GM12892 (cell line): Measurements from ENCODE around the gene RAB28. TPM values are rescaled to one million over a fixed set of nuclear protein-coding genes. Genes with fewer than 3 reads are reported as not detected.

ENCODE experiments used
- DNase-seq: peaks from one replicate; pipeline ENCODE4 v3.0.0; 2011; ENCODE audit not compliant: insufficient read length
- FAIRE-seq: peaks from 2 replicates; lab custom pipeline; 2011; peaks lifted over from hg19 to GRCh38; lab: Jason Lieb, UNC
- POLR2A ChIP-seq: IDR thresholded peaks from 2 replicates; pipeline ENCODE4 v1.6.1; 2011; ENCODE audit warnings: low read depth, low read length, control low read depth
- POLR2AphosphoS5 ChIP-seq: IDR thresholded peaks from 2 replicates; pipeline ENCODE4 v1.6.1; 2011; ENCODE audit warnings: low read depth, low read length, control low read depth
- TAF1 ChIP-seq: IDR thresholded peaks from 2 replicates; pipeline ENCODE4 v1.6.1; 2011; ENCODE audit warnings: low read depth, mild to moderate bottlenecking, control low read depth, low read length, borderline replicate concordance
- polyA plus RNA-seq: library from polyadenylated mRNA; unstranded; fragments of >200 nt; gene quantifications from one replicate; pipeline ENCODE4 v1.2.1, GENCODE V29; 2012; ENCODE audit warnings: missing spikeins, inconsistent platforms; ENCODE audit not compliant: missing spikeins

RAB28 gene
- 19.9 TPM for polyA plus RNA-seq

- peak; percentile 60; the same call in 1 of the 2 replicates for TF ChIP-seq POLR2A
- peak; percentile 37; the same call in 1 of the 2 replicates for TF ChIP-seq POLR2AphosphoS5
- TF ChIP-seq TAF1 = peak; percentile 89
- DNase-seq (peak; percentile 68), FAIRE-seq (peak; percentile 99)
Observed at GRCh38 chr4:13484122-13484748, at the start of gene RAB28. Gene RAB28, minus strand, starts transcription at chr4:13484340.

GRCh38 chr4:13531625-13531998, 47.5 kb upstream of the RAB28 start:
- FAIRE-seq (no peak), DNase-seq (no peak)
- TF ChIP-seq POLR2A (no peak), TAF1 (no peak), POLR2AphosphoS5 (no peak)

GRCh38 chr4:13530823-13531624, 46.9 kb upstream of the RAB28 start:
- TF ChIP-seq POLR2AphosphoS5 (no peak), TAF1 (no peak), POLR2A (no peak)
- DNase-seq = peak; percentile 13
- FAIRE-seq = no peak

GRCh38 chr4:13529128-13529919, 45.2 kb upstream of the RAB28 start:
- peak; percentile 63 for FAIRE-seq
- no peak for TF ChIP-seq POLR2AphosphoS5
- no peak for TF ChIP-seq POLR2A
- DNase-seq = no peak

GRCh38 chr4:13528821-13529127, 44.6 kb upstream of the RAB28 start:
- TF ChIP-seq TAF1 = no peak
- no peak for TF ChIP-seq POLR2A
- TF ChIP-seq POLR2AphosphoS5 = no peak
- DNase-seq (no peak), FAIRE-seq (peak; percentile 27)

GRCh38 chr4:13527981-13528820, 44.1 kb upstream of the RAB28 start:
- no peak for TF ChIP-seq POLR2AphosphoS5
- TF ChIP-seq TAF1 = no peak
- TF ChIP-seq POLR2A = no peak
- FAIRE-seq (peak; percentile 93), DNase-seq (peak; percentile 58)

- no peak for TF ChIP-seq POLR2A
- no peak for TF ChIP-seq TAF1
- no peak for TF ChIP-seq POLR2AphosphoS5
- FAIRE-seq = peak; percentile 33
- DNase-seq = peak; percentile 24
Observed at GRCh38 chr4:13527192-13527980, 43.2 kb upstream of the RAB28 start.

GRCh38 chr4:13526658-13527057, 42.5 kb upstream of the RAB28 start:
- FAIRE-seq = no peak
- no peak for DNase-seq
- no peak for TF ChIP-seq POLR2AphosphoS5
- TF ChIP-seq POLR2A = no peak
- no peak for TF ChIP-seq TAF1

GRCh38 chr4:13525606-13526281, 41.6 kb upstream of the RAB28 start:
- no peak for DNase-seq
- no peak for FAIRE-seq
- TF ChIP-seq POLR2A (no peak), POLR2AphosphoS5 (no peak), TAF1 (no peak)
